Measurements from ENCODE around the gene ARID1A. TPM values are rescaled to one million over a fixed set of nuclear protein-coding genes. Genes with fewer than 3 reads are reported as not detected.

The ARID1A gene
- polyA plus RNA-seq, 3 donors, result 6.6 to 84.4 (median 9.5) TPM

GRCh38 chr1:26754086-26754874, 58.5 kb downstream of the ARID1A start:
- no peaks in the 10 kb centered on the region for H3K27me3 ChIP-seq (ENCODE audit: control insufficient read depth in 2 of 2, insufficient read depth in 2 of 2, low read length in 2 of 2)
- WGBS (ENCODE audit: insufficient coverage), result 100% methylated on average over 1 of the region's 5 CpGs
- peak overlapping the region in 1 of 2 donors; percentile 48 for H3K27ac ChIP-seq (ENCODE audit: low read depth in 1 of 2, low read length in 2 of 2)
- no peak for DNase-seq
- H3K4me1 Mint-ChIP-seq, result peaks cover 8% of the 10 kb centered on the region
- peaks cover 100% of the 10 kb centered on the region for H4K20me1 ChIP-seq (ENCODE audit: insufficient read depth, low read length)
- intact Hi-C loops (cut with micrococcal nuclease), result no loop called here
- H3K79me2 ChIP-seq (ENCODE audit: insufficient read depth, low read length), result peaks cover 100% of the 10 kb centered on the region
- TF ChIP-seq CTCF (IDR thresholded peaks at IDR 0.05), result no peak
- peak overlapping the region in 6 of 7 donors; percentile 12 to 63 (median 36) for H3K27ac Mint-ChIP-seq
- H3K4me2 ChIP-seq (replicated peaks; ENCODE audit: extremely low read depth, low read length, poor library complexity, severe bottlenecking), result no peak overlapping the region
- no peak overlapping the region for H3K4me3 Mint-ChIP-seq
- no peak overlapping the region for H3K9ac ChIP-seq (ENCODE audit: insufficient read depth, low read length, poor library complexity, severe bottlenecking)
- H3K36me3 ChIP-seq (replicated peaks in 1 of 2; ENCODE audit: control insufficient read depth in 1 of 2, insufficient read depth in 2 of 2, low read length in 2 of 2), result peaks cover 64 to 100% of the 10 kb centered on the region in 2 donors
- no peak overlapping the region for H2AFZ ChIP-seq (ENCODE audit: insufficient read depth, low read depth, low read length, poor library complexity, severe bottlenecking)
- H3K36me3 Mint-ChIP-seq, result peaks cover 58 to 82% of the 10 kb centered on the region in 2 donors
- H3K9me3 ChIP-seq (replicated peaks in 1 of 2; ENCODE audit: control insufficient read depth in 1 of 2, insufficient read depth in 1 of 2, low read length in 2 of 2), result no peaks in the 10 kb centered on the region
- no peak overlapping the region for H3K4me3 ChIP-seq (replicated peaks in 1 of 3; ENCODE audit: low read depth in 2 of 3, low read length in 3 of 3)
- no peaks in the 10 kb centered on the region for H3K4me1 ChIP-seq (ENCODE audit: control insufficient read depth in 1 of 2, insufficient read depth in 2 of 2, low read length in 2 of 2)
- no peaks in the 10 kb centered on the region for H3K27me3 Mint-ChIP-seq (ENCODE audit: low read depth in 3 of 3)
- no peaks in the 10 kb centered on the region for H3K9me3 Mint-ChIP-seq

DNA sequence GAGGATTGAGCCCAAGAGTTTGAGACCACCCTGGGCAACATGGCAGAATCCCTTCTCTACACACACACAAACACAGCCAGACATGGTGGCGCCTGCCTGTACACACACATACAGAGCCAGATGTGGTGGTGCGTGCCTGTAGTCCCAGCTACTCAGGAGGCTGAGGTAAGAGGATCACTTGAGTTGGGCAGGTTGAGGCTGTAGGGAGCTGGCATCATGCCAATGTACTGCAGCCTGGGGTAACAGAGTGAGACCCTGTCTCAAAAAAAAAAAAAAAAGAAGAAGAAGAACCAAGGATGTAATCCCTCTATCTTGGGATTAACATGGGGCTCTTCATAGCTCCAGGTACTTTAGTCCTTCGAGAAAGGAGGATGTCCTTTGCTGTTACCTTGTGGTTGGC, 62.5 kb downstream of the ARID1A start:
- Histone ChIP-seq H3K27ac (ENCODE audit: low read depth in 1 of 2, low read length in 2 of 2) (peak overlapping the region in 1 of 2 donors; percentile 58), H2AFZ (ENCODE audit: insufficient read depth, low read depth, low read length, poor library complexity, severe bottlenecking) (no peak overlapping the region), H4K20me1 (ENCODE audit: insufficient read depth, low read length) (peaks cover 100% of the 10 kb centered on the region), H3K27me3 (ENCODE audit: control insufficient read depth in 2 of 2, insufficient read depth in 2 of 2, low read length in 2 of 2) (no peaks in the 10 kb centered on the region), H3K4me1 (ENCODE audit: control insufficient read depth in 1 of 2, insufficient read depth in 2 of 2, low read length in 2 of 2) (no peaks in the 10 kb centered on the region), H3K36me3 (replicated peaks in 1 of 2; ENCODE audit: control insufficient read depth in 1 of 2, insufficient read depth in 2 of 2, low read length in 2 of 2) (peaks cover 66 to 99% of the 10 kb centered on the region in 2 donors), H3K9ac (ENCODE audit: insufficient read depth, low read length, poor library complexity, severe bottlenecking) (no peak overlapping the region), H3K79me2 (ENCODE audit: insufficient read depth, low read length) (peaks cover 100% of the 10 kb centered on the region), H3K4me2 (replicated peaks; ENCODE audit: extremely low read depth, low read length, poor library complexity, severe bottlenecking) (no peak overlapping the region), H3K9me3 (replicated peaks in 1 of 2; ENCODE audit: control insufficient read depth in 1 of 2, insufficient read depth in 1 of 2, low read length in 2 of 2) (no peaks in the 10 kb centered on the region), H3K4me3 (replicated peaks in 1 of 3; ENCODE audit: low read depth in 2 of 3, low read length in 3 of 3) (no peak overlapping the region)
- Mint-ChIP-seq H3K36me3 (peaks cover 58 to 81% of the 10 kb centered on the region in 2 donors), H3K27me3 (ENCODE audit: low read depth in 3 of 3) (no peaks in the 10 kb centered on the region), H3K9me3 (no peaks in the 10 kb centered on the region), H3K4me3 (no peak overlapping the region), H3K4me1 (no peaks in the 10 kb centered on the region), H3K27ac (peak overlapping the region in 4 of 7 donors; percentile 6 to 74 (median 67))
- no peak for DNase-seq
- intact Hi-C loops (cut with micrococcal nuclease), result no loop called here
- TF ChIP-seq CTCF (IDR thresholded peaks at IDR 0.05), result no peak
- WGBS (ENCODE audit: insufficient coverage), result 80% methylated on average over 1 of the region's 3 CpGs
